WERI-Rb-1 (cell line): ENCODE measurements around the gene PLEKHH3.

ENCODE experiments used
- DNase-seq: peaks from one replicate; pipeline ENCODE4 v3.0.0-alpha.2; 2020
- H3K27ac ChIP-seq: fragments of 250-450 bp; sonication (Bioruptor Pico); 2 replicates; pipeline ENCODE4 v1.5.1; 2020; ENCODE audit warnings: mild to moderate bottlenecking, moderate library complexity
- H3K27me3 ChIP-seq: fragments of 250-450 bp; sonication (Bioruptor Pico); 2 replicates; pipeline ENCODE4 v1.5.1; 2021; ENCODE audit warnings: mild to moderate bottlenecking, low read depth, moderate library complexity; ENCODE audit not compliant: insufficient read depth, severe bottlenecking
- H3K36me3 ChIP-seq: fragments of 250-450 bp; sonication (Bioruptor Pico); 2 replicates; pipeline ENCODE4 v1.5.1; 2020; ENCODE audit warnings: mild to moderate bottlenecking, moderate library complexity
- H3K4me3 ChIP-seq: 2 replicates; pipeline ENCODE4 v1.5.1; 2011; ENCODE audit warnings: low read depth, mild to moderate bottlenecking, control low read depth, low read length
- H3K9me3 ChIP-seq: fragments of 250-450 bp; sonication (Bioruptor Pico); 2 replicates; pipeline ENCODE4 v1.5.1; 2021; ENCODE audit warnings: mild to moderate bottlenecking, moderate library complexity; ENCODE audit not compliant: severe bottlenecking
- TF ChIP-seq, protein P1 (sequence below): IDR thresholded peaks from 2 replicates; pipeline ENCODE4 v1.5.1; 2011; ENCODE audit warnings: low read depth, mild to moderate bottlenecking, control low read depth, inconsistent platforms, low read length

Gene PLEKHH3

DNA sequence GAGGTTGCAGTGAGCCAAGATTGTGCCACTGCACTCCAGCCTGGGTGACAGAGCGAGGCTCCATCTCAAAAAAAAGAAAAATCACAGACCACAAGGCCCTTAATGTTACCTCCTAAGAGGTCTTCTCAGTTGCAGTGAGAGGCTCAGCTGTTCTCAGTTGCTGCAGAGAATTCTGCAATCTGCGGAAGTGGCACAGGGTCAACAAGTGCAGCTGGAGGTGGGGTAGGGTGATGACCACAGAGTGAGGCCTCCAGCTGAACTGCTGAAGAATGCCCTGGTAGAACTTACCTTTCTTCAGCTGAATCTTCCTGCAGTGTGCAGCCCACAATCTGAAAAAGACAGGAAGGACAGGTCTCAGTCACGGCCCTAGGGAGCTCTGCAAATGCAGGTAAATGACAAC is 31.8 kb upstream of the PLEKHH3 start:
- H3K27me3 ChIP-seq: no peaks in the 10 kb centered on the region
- no peak overlapping the region for H3K4me3 ChIP-seq
- H3K36me3 ChIP-seq: peaks cover 97% of the 10 kb centered on the region
- H3K9me3 ChIP-seq: no peaks in the 10 kb centered on the region
- DNase-seq: no peak
- no peak overlapping the region for H3K27ac ChIP-seq
- TF ChIP-seq, protein P1, sequence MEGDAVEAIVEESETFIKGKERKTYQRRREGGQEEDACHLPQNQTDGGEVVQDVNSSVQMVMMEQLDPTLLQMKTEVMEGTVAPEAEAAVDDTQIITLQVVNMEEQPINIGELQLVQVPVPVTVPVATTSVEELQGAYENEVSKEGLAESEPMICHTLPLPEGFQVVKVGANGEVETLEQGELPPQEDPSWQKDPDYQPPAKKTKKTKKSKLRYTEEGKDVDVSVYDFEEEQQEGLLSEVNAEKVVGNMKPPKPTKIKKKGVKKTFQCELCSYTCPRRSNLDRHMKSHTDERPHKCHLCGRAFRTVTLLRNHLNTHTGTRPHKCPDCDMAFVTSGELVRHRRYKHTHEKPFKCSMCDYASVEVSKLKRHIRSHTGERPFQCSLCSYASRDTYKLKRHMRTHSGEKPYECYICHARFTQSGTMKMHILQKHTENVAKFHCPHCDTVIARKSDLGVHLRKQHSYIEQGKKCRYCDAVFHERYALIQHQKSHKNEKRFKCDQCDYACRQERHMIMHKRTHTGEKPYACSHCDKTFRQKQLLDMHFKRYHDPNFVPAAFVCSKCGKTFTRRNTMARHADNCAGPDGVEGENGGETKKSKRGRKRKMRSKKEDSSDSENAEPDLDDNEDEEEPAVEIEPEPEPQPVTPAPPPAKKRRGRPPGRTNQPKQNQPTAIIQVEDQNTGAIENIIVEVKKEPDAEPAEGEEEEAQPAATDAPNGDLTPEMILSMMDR: no peak

DNA sequence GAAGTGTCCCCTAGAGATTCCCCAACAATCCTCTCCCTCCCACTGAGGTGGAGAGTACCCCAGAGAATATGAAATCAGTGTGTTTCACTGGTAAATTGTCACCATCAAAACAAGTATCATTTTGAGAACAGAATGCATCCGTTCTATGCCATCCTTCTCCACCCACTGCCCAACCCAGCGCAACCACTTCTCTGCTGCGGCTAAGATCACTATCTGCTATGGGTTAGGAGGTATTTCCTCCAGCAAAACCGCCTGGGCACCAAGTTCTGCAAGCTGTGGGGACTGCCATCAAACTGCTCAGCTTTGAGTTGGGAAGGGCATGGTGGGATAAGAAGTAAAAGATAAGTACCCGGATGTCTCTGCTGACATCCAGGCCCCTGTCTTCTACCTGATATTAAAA is 29.9 kb upstream of the PLEKHH3 start:
- no peak overlapping the region for H3K27ac ChIP-seq
- no peaks in the 10 kb centered on the region for H3K27me3 ChIP-seq
- no peaks in the 10 kb centered on the region for H3K9me3 ChIP-seq
- H3K36me3 ChIP-seq: peaks cover 98% of the 10 kb centered on the region
- TF ChIP-seq, protein P1: no peak
- no peak for DNase-seq
- no peak overlapping the region for H3K4me3 ChIP-seq

DNA sequence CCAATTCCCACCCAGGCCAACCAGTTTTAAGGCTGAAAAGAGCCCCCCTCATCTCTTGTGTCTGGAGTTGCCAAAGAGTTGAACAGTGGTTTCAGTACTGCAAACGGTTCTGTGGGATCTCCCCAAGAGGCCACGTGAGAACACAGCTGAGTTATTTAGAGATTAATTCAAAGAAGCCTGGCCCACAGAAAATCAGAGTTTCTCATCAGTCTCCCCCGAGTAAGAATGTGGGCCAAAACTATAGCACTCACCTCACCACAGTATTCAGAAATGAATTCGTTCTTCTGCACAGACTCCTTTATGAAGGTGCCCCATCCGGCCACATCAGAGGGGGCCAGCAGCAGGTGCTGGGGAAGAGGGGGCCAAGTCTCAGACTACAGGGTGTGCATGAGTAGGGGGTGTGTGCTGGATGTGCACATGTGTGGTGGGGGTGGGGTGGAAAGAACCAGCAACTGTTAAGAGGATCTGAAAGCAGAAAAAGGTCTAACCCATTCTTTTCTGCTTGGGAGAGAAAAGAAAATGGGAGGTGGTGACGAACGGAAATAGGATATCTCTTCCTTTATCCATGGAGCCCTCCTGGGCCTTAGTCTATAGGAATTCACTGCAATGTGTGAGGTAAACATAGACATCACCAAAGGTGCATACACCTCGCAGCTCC is 28.2 kb upstream of the PLEKHH3 start:
- H3K9me3 ChIP-seq: no peaks in the 10 kb centered on the region
- no peak for DNase-seq
- H3K4me3 ChIP-seq: no peak overlapping the region
- H3K36me3 ChIP-seq: peaks cover 94% of the 10 kb centered on the region
- TF ChIP-seq, protein P1: no peak
- no peak overlapping the region for H3K27ac ChIP-seq
- no peaks in the 10 kb centered on the region for H3K27me3 ChIP-seq

DNA sequence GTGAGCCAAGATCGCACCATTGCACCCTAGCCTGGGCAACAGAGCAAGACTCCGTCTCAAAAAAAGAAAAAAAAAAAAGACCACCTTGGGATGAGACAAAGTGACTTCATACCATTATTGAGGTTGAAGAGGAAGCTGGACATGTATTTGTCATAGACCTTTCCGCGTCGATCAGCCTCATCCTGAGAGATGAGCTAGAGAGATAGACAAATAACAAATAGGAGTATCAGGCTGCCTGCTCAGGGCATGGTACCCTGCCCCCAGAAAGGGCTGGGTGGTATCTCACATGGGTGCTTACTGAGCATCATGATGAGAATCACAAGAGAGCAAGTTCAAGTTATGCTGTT is 27.7 kb upstream of the PLEKHH3 start:
- no peak overlapping the region for H3K4me3 ChIP-seq
- H3K27me3 ChIP-seq: no peaks in the 10 kb centered on the region
- no peak overlapping the region for H3K27ac ChIP-seq
- H3K36me3 ChIP-seq: peaks cover 89% of the 10 kb centered on the region
- TF ChIP-seq, protein P1: no peak
- no peak for DNase-seq
- H3K9me3 ChIP-seq: no peaks in the 10 kb centered on the region

DNA sequence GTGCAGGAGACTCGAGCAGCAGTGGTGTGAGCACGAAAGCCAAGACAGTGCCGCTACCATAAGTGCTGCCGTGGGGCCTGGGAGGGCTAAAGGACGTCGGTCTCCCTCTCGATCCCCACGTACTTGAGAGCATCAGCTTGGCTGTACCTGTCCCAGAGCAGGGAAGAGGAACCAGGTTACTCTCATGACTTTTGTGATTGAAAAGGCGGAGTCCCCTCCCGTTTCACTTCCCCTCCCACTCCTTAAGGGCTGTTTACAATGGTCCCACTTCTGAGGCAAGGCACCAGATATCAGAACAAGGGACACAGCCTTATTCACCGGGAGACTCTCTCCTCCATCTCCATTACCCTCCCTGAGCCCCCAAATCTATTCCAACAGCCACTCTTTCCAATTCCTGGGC is 25.7 kb upstream of the PLEKHH3 start:
- peaks cover 80% of the 10 kb centered on the region for H3K36me3 ChIP-seq
- DNase-seq: no peak

More for the DNA sequence above, 25.7 kb upstream of the PLEKHH3 start:
- Histone ChIP-seq H3K4me3 (no peak overlapping the region), H3K27ac (no peak overlapping the region), H3K9me3 (no peaks in the 10 kb centered on the region), H3K27me3 (no peaks in the 10 kb centered on the region)
- TF ChIP-seq, protein P1: no peak
